ENCODE measurements around the gene LRTM1. TPM values are rescaled to one million over a fixed set of nuclear protein-coding genes. Genes with fewer than 3 reads are reported as not detected.
A peak's percentile ranks its signal among the peaks of the same experiment; 100 is the strongest.

Gene LRTM1
- total and polyA plus RNA-seq, 8 donors: not detected

DNA sequence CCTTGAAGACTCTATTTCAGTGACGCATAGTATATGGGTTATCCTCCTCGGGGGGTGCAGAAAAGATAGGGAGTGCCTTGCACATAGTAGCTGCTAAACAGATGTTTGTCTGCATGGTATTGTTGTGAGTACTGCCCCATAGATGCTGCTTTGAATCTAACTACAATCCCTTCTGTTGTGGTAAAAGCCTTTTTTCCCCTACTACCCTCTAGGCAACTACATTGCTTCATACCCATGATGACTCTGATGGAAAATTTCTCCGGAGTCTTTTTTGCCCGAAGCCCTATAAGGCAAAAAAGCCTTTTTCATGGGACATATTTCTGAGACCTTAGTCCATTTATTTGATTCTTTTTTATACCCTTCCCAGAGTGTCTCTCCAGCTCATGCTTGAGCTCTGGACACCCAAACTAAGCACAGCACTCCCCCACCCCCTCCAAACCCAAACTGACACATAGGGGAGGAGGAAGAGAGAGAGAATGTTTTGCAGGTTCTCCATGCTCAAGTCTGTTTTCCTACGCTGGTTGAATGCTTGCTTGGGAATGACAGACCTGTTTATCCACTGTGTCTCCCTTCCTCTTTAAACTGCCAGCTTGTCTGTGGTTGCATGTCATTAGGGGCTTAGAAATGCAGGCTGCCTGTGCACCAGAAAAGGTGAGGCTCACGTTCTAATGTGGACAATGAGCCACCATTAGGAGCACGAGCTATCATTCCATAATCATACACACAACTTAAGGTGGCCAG, 52.9 kb downstream of the LRTM1 start:
- H3K27ac ChIP-seq: no peak overlapping the region
- H3K4me1 ChIP-seq: no peaks in the 10 kb centered on the region
- no peaks in the 10 kb centered on the region for H3K36me3 ChIP-seq
- intact Hi-C loops (cut with DNase I): no loop called here
- no peaks in the 10 kb centered on the region for H3K27me3 ChIP-seq
- ATAC-seq: no peak
- TF ChIP-seq, protein P1, sequence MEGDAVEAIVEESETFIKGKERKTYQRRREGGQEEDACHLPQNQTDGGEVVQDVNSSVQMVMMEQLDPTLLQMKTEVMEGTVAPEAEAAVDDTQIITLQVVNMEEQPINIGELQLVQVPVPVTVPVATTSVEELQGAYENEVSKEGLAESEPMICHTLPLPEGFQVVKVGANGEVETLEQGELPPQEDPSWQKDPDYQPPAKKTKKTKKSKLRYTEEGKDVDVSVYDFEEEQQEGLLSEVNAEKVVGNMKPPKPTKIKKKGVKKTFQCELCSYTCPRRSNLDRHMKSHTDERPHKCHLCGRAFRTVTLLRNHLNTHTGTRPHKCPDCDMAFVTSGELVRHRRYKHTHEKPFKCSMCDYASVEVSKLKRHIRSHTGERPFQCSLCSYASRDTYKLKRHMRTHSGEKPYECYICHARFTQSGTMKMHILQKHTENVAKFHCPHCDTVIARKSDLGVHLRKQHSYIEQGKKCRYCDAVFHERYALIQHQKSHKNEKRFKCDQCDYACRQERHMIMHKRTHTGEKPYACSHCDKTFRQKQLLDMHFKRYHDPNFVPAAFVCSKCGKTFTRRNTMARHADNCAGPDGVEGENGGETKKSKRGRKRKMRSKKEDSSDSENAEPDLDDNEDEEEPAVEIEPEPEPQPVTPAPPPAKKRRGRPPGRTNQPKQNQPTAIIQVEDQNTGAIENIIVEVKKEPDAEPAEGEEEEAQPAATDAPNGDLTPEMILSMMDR (IDR thresholded peaks at IDR 0.05): no peak
- no peaks in the 10 kb centered on the region for H3K9me3 ChIP-seq
- no peak for DNase-seq
- no peak overlapping the region for H3K4me3 ChIP-seq

DNA sequence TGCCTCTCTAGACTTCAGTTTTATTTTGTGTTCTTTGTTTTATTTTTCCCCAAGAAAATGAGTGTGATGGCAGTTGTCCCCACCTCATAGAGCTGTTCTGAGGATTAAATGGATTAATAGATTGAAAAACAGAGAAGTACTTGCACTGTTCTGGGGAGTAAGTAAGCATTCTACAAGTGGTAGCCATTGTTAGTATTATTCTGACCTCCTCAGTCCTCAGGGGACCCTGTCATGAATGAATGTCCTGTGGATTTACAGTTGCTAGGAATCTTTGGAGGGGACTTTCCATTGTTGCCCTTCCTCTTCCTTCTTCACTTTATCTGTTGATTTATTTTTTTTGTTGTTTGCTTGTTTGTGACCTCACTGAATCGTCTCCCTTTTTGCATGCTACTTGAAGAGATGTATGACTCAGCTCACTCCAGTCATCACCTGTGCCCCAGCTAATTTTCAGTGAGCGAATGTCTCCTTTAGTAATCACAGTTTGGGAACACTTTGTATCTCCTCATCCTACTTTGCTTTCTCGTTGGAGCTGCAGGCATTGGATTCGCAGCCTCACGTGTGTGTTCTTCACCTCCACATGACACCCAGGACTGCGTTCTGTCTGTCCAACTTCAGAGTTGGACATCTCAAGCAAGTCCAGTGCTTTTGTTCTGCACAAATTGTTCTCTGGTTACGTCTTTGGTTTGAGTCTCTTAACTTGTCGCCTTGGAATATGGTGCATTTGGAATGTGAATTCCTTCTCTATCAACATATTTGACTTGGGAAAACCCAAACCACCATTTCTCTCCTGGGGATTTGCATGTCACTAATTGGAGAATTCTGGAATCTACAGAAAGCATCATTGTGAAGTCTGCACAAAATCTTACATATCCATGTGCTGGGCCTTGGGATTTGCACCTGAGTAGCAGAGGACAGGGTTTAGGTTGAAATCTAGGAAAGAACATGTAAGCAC, 54.5 kb downstream of the LRTM1 start:
- TF ChIP-seq, protein P1 (IDR thresholded peaks at IDR 0.05): no peak
- intact Hi-C loops (cut with DNase I): no loop called here
- H3K27ac ChIP-seq: no peak overlapping the region
- H3K4me3 ChIP-seq: no peak overlapping the region
- no peaks in the 10 kb centered on the region for H3K27me3 ChIP-seq
- H3K9me3 ChIP-seq: no peaks in the 10 kb centered on the region
- ATAC-seq (no peak), DNase-seq (no peak)
- H3K36me3 ChIP-seq: no peaks in the 10 kb centered on the region
- H3K4me1 ChIP-seq: no peaks in the 10 kb centered on the region

DNA sequence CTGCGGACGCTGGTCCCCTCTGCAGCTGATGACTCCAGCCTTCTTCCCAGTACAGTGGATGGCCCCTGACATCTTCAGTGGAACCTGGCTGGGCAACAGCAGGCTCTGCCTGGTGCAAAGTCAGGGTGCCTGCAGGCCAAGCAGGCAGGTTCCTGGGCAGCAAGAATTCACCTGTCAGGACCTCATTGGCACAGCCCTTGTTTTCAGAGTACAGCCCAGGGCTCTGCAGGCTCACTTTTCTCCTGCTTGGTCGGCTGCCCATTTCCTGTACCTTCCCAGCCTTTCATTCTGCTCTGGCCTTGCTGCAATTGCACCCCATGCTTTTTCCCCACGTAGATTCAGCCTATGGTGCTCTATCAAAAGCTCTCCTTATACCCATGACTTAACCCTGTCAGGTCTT, 56.0 kb downstream of the LRTM1 start:
- TF ChIP-seq, protein P1 (IDR thresholded peaks at IDR 0.05): no peak
- H3K4me3 ChIP-seq: no peak overlapping the region
- intact Hi-C loops (cut with DNase I): no loop called here
- ATAC-seq (no peak), DNase-seq (no peak)
- H3K27me3 ChIP-seq: no peaks in the 10 kb centered on the region
- no peak overlapping the region for H3K27ac ChIP-seq
- H3K36me3 ChIP-seq: no peaks in the 10 kb centered on the region
- H3K9me3 ChIP-seq: no peaks in the 10 kb centered on the region
- H3K4me1 ChIP-seq: no peaks in the 10 kb centered on the region

DNA sequence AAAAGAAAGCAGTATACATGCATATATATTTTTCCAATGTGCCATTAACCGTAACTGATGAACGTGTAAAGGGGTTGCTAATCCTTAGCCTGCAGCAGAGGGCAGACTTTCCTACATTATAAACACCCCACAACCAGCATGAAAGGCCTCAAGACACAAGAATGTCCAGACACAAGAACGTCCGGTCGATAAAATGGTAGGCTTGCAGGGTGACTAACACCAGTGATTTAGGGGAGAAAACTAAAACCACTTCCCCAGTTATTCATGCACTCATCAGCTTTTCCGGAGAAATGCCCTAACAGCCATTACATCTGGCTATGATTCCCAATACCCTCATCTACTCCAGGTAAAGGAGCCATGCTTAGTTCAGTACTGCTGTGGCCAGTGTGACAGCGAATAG, 57.4 kb downstream of the LRTM1 start:
- intact Hi-C loops (cut with DNase I): no loop called here

More for the DNA sequence above, 57.4 kb downstream of the LRTM1 start:
- H3K27ac ChIP-seq: no peak overlapping the region
- ATAC-seq: peak; percentile 96
- H3K27me3 ChIP-seq: no peaks in the 10 kb centered on the region
- no peaks in the 10 kb centered on the region for H3K4me1 ChIP-seq
- TF ChIP-seq, protein P1 (IDR thresholded peaks at IDR 0.05): peak in 1 of 2 donors; percentile 34
- H3K9me3 ChIP-seq: no peaks in the 10 kb centered on the region
- no peak overlapping the region for H3K4me3 ChIP-seq
- DNase-seq: peak in 2 of 4 donors; percentile 26 to 74
- no peaks in the 10 kb centered on the region for H3K36me3 ChIP-seq

Measured in left lung (tissue), 10 donors.